GM04503 (cell line): Measurements from ENCODE around the gene SEMA6C.
"Not testable (repeated sequence)": the region's sequence is repeated elsewhere in the genome, so short reads cannot be mapped to it uniquely, and the experiment has no call there.

Experiments
- DNase-seq: peaks from one replicate; pipeline ENCODE4 v3.0.0-alpha.2; 2012; ENCODE audit warnings: low read depth

Gene SEMA6C

DNA sequence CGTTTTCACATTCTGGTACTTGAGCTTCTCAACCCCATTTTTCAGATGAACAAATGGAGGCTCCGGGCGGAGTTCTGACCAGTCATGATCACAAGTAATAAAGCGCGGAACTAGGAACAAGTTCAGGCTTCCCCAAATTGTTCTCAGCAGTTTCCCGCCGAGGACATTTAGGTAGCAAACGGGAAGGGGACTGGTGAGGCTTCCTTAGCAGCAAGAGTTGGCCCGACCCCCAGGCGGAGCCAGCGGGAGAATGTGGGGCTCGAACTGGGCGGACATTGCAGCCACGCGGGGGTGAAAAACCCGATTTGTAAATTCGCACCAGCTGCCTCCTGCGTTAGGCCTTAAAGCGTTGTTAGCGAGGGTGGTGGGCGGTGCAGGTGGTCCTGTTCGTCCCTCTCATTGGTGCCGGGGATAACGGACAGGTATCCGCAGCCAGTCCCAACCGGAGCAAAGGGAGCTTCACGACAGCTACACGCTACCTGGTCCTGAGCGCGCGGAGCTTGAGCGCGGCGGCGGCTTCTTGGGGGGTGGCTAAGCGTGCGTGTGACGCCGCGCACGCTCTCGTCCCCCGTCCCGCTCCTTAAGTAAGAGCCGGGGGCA lies 15.3 kb downstream of the SEMA6C start:
- DNase-seq: no peak

DNA sequence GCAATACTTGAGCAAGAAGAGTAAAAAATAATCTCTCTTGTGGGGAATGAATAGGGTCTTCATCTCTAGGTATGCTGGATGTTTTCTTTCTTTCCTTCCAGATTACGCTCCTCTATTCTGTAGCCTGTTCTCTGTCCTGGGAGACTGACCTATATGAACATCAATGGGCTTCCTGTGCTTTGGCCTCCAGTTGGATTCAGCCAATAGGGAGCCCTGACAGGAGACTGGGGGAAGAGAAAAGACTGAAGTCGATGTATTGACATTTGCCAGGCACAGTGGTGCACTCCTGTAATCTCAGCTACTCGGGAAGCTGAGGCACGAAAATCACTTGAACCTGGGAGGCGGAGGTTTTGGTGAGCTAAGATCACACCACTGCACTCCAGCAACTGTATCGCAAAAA lies 17.6 kb downstream of the SEMA6C start:
- no peak for DNase-seq

DNA sequence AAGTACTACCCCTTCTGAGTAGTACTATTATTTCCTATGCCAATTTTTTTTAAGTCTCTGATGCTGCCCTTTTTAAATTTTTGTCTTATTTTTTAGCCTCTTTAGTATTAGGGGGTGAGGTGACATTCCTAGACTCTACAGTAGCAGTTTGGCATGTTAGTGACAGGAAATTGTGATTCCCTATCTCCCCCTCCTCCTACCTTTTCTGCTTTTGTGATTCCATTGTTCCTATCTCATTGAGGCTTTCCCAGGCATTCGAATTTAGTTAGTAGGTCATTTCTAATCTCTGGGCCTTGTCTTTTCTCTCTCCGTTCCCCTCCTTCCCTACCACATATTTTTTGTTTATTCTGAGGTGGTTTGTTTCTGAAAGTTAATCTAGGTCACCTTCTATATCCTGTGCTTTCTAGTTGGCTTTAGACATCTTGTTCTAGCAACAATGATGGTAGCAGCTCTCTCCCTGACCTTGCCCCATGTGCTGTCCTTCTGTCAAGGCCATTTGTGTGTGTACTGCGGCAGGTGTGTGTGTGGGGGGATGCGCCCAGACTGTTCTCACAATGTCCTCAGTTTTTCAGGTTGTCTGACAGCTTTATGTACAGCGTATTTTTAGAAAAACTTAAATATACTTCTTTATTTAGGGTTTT lies 21.5 kb downstream of the SEMA6C start:
- DNase-seq: no peak

DNA sequence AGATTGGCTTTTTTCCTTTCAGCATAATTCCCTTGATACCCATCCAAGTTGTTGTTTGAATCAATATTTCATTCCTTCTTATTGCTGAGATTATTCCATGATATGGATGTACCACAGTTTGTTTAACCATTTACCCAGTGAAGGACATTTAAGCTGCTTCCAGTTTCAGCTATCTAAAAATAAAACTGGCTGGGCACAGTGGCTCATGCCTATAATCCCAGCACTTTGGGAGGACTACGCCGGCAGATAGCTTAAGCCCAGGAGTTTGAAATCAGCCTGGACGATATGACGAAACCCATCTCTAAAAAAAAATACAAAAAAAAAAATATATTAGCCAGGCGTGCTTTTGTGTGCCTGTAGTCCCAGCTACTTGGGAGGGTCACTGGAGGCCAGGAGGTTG lies 32.6 kb downstream of the SEMA6C start:
- DNase-seq: no peak

DNA sequence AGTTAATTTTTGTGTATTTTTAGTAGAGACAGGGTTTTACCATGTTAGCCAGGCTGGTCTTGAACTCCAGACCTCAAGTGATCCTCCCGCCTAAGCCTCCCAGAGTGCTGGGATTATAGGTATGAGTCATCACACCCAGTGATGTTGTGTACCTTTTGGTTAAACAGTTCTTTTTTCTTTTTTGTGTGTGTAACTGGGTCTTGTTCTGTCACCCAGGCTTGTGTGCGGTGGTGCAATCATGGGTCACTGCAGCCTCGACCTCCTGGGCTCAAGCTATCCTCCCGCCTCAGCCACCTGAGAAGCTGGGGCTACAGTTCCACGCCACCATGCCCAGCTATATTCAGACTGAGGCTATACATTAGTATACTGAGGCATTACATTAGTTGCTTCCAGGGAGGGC lies 38.1 kb downstream of the SEMA6C start:
- no peak for DNase-seq

DNA sequence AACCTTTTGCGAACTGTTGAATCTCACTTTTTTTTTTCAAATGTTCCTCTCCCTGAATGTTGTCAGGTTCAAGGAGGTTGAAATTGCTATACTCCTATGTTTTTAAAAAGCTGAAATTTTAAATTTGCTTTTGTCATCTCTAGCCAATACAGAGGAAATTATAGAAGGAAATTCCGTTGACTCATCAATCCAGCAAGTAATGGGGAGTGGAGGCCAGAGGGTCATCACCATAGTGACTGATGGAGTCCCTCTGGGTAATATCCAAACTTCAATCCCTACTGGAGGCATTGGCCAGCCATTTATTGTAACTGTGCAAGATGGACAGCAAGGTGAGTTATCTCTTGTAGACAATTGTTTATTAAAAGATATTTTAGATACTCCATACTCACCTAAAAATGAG lies 39.5 kb downstream of the SEMA6C start:
- DNase-seq: no peak

DNA sequence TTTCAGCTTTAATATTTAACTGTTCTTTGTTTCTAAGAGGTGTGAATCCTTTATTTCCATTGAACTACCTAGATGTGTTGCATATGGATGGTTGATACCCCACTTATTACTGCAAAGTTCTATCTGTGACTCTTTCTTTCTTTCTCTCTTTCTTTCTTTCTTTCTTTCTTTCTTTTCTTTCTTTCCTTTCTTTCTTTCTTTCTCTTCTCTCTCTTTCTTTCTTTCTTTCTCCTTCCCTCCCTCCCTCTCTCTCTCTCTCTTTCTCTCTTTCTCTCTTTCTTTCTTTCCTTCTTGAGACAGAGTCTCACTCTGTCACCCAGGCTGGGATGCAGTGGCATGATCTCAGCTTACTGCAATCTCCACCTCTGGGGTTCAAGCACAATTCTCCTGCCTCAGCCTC lies 41.8 kb downstream of the SEMA6C start:
- no peak for DNase-seq

DNA sequence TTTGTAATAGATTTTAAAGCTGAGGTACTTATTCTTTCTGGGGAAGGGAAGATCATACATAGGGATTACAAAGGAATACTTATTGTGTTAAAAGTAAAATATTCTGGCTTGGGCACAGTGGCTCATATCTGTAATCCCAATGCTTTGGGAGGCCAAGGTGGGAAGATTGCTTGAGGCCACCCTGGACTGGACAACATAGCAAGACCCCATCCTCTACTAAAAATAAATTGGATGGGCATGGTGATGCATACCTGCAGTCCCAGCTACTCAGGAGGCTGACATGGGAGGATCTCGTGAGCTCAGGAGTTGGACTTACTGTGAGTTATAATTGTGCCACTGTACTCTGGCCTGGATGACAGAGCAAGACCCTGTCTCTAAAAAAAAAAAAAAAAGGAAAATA lies 48.3 kb downstream of the SEMA6C start:
- DNase-seq: no peak

DNA sequence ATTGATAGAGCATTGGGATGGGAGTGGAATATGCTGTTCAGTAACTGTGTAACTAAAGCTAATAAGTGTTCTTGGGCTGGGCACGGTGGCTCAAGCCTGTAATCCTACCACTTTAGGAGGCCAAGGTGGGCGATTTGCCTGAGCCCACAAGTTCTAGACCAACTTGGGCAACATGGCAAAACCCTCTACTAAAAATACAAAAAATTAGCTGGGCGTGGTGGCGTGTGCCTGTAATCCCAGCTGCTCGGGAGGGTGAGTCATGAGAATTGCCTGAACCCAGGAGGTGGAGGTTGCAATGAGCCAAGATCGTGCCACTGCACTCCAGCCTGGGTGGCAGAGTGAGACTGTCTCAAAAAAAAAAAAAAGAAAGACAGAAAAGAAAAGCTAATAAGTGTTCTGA lies 49.0 kb downstream of the SEMA6C start:
- not testable (repeated sequence) for DNase-seq

DNA sequence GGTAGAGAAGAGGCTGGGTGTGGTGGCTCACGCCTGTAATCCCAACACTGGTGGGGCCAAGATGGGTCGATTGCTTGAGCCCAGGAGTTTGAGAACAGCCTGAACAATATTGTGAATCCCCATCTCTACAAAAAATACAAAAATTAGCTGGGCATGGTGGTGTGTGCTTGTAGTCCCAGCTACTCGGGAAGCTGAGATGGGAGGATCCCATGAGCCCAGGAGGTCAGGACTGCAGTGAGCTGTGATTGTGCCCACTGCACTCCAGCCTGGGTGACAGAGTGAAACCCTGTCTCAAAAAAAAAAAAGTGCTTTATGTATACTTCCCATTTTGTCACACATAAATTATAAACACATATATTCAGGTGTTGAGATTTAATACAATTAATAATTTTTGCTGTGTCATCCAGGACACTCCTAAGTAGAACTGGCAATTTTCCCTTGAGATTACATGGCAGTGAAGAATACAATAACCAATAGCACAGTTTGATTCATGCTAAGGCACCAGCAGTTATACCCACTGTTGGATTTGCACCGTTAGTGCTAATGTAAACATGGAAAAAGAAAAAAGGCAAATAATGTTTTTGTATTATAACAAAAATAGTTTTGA lies 60.4 kb downstream of the SEMA6C start:
- no peak for DNase-seq
